HCT116 (cell line): Measurements from ENCODE around the gene TMEM131.
"Not testable (repeated sequence)": the region's sequence is repeated elsewhere in the genome, so short reads cannot be mapped to it uniquely, and the experiment has no call there.

ENCODE experiments used
- CEBPB ChIP-seq: IDR thresholded peaks from 2 replicates; pipeline ENCODE4 v1.6.1; 2012; ENCODE audit warnings: low read depth
- CTCF ChIP-seq, 3 experiments: fragments of 200-600 bp in 1 of 3; sonication (generic) in 1 of 3; IDR thresholded peaks in 2 of 3; conservative IDR thresholded peaks in 1 of 3; 2 replicates each; pipeline ENCODE4 v1.5.1; 2012 to 2017; ENCODE audit warnings: low read depth in 2 of 3, low read length in 2 of 3, antibody characterized with exemption in 1 of 3, borderline replicate concordance in 1 of 3, control low read depth in 1 of 3, mild to moderate bottlenecking in 1 of 3, mixed read lengths in 1 of 3, mixed run types in 1 of 3, moderate library complexity in 1 of 3; ENCODE audit not compliant: insufficient read depth in 1 of 3
- EZH2 ChIP-seq: fragments of 200-600 bp; sonication (generic); IDR thresholded peaks from 2 replicates; pipeline ENCODE4 v1.6.1; 2017; ENCODE audit warnings: antibody characterized with exemption, mixed run types
- JUND ChIP-seq: IDR thresholded peaks from 2 replicates; pipeline ENCODE4 v1.6.1; 2012
- MAX ChIP-seq: IDR thresholded peaks from 2 replicates; pipeline ENCODE4 v1.6.1; 2012
- POLR2A ChIP-seq: IDR thresholded peaks from 2 replicates; pipeline ENCODE4 v1.7.0; 2011; ENCODE audit warnings: borderline replicate concordance; ENCODE audit not compliant: insufficient read depth, insufficient read length; ENCODE audit errors: extremely low read depth
- POLR2AphosphoS5 ChIP-seq: IDR thresholded peaks from 2 replicates; pipeline ENCODE4 v1.6.1; 2011; ENCODE audit warnings: mild to moderate bottlenecking, low read depth, low read length, moderate library complexity
- ZNF274 ChIP-seq: fragments of 200-500 bp; sonication (Bioruptor generic); IDR thresholded peaks from 2 replicates; pipeline ENCODE4 v1.6.1; 2014; ENCODE audit warnings: mild to moderate bottlenecking, low read depth, low read length, inconsistent platforms

DNA sequence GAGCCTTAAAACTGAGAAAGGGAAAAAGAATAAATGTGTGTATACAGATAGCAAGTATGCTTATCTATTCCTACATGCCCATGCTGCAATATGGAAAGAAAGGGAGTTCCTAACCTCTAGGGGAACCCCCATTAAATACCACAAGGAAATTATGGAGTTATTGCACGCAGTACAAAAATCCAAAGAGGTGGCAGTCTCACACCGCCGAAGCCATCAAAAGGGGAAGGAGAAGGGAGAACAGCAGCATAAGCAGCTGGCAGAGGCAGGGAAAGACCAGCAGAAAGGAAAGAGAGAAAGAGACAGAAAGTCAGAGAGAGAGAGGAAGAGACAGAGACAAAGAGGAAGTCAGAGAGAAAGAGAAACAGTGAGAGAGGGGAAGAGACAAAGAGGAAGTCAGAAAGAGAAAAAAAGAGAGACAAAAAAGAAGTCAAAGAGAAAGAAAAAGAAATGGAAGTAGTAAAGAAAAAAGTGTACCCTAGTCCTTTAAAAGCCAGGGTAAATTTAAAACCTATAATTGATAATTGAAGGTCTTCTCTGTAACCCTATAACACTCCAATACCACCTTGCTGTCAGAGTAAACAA, 169.4 kb downstream of the TMEM131 start:
- not testable (repeated sequence) for TF ChIP-seq CTCF (IDR thresholded peaks at IDR 0.05 in 2 of 3, conservative IDR thresholded peaks at IDR 0.05 in 1 of 3; ENCODE audit: borderline replicate concordance in 1 of 3, insufficient read depth in 1 of 3, low read depth in 2 of 3, low read length in 2 of 3); JUND; CEBPB; ZNF274; POLR2AphosphoS5; POLR2A; MAX; EZH2
